ENCODE data around the gene IGFBP1. TPM values are rescaled to one million over a fixed set of nuclear protein-coding genes. Genes with fewer than 3 reads are reported as not detected.
"Not testable (repeated sequence)": the region's sequence is repeated elsewhere in the genome, so short reads cannot be mapped to it uniquely, and the experiment has no call there.

Gene IGFBP1
- total RNA-seq, 1 donor from 2014 or later = 0.26 TPM

- DNase-seq (ENCODE audit: low read depth, low spot score) = no peak
Observed at GRCh38 chr7:45937301-45937700, 49.0 kb downstream of the IGFBP1 start.

GRCh38 chr7:45937862-45938261 is 49.6 kb downstream of the IGFBP1 start:
- no peak for DNase-seq (ENCODE audit: low read depth, low spot score)

GRCh38 chr7:45938626-45939302 is 50.5 kb downstream of the IGFBP1 start:
- DNase-seq (ENCODE audit: low read depth, low spot score) = no peak

GRCh38 chr7:45939574-45939973 is 51.3 kb downstream of the IGFBP1 start:
- no peak for DNase-seq (ENCODE audit: low read depth, low spot score)

DNA sequence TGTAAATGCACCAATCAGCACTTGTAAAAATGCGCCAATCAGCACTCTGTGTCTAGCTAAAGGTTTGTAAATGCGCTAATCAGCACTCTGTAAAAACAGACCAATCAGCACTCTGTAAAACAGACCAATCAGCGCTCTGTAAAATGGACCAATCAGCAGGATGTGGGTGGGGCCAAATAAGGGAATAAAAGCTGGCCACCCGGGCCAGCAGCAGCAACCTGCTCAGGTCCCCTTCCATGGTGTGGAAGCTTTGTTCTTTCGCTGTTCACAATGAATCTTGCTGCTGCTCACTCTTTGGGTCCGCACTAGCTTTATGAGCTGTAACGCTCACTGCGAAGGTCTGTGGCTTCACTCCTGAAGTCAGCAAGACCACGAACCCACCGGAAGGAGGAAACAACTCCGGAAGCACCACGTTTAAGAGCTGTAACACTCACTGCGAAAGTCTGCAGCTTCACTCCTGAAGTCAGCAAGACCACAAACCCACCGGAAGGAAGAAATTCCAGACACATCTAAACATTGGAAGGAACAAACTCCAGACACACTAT is 52.0 kb downstream of the IGFBP1 start:
- DNase-seq (ENCODE audit: low read depth, low spot score) = not testable (repeated sequence)

GRCh38 chr7:45940939-45941338 is 52.7 kb downstream of the IGFBP1 start:
- DNase-seq (ENCODE audit: low read depth, low spot score) = no peak

Other genes with a start within 250 kb of the IGFBP1 start
- gene CCDC201, start 15.4 kb upstream of the IGFBP1 start, total RNA-seq = not detected in 2 replicates
- 10.2 and 15.5 TPM in 2 replicates for gene IGFBP3, start 32.8 kb downstream of the IGFBP1 start, total RNA-seq

Data from pulmonary artery endothelial cell (primary cell).